CD8-positive, alpha-beta memory T cell (primary cell): ENCODE data around the gene ATXN7. TPM values are rescaled to one million over a fixed set of nuclear protein-coding genes. Genes with fewer than 3 reads are reported as not detected.
A peak's percentile ranks its signal among the peaks of the same experiment; 100 is the strongest.

ENCODE experiments used
- CTCF ChIA-PET: fragments of 350-600 bp; sonication (Branson Sonifier 250); formaldehyde crosslinking; loops from one replicate; lab custom pipeline; 2021; ENCODE audit warnings: antibody characterized with exemption; lab: Charles Lee
- POLR2A ChIA-PET: fragments of 350-600 bp; sonication (Branson Sonifier 250); formaldehyde crosslinking; loops from one replicate; lab custom pipeline; 2021; ENCODE audit warnings: antibody characterized with exemption; lab: Charles Lee
- DNase-seq, 5 donors: peaks; one replicate each; pipeline versions ENCODE4 v3.0.0 to v3.0.0-alpha.2; 2020 to 2022; ENCODE audit warnings: mixed read lengths in 1 of 5
- H3K27ac ChIP-seq: one replicate; pipeline ENCODE4 v1.7.0; 2013; ENCODE audit warnings: low read depth, mild to moderate bottlenecking, low read length, moderate library complexity
- H3K27me3 ChIP-seq: 2 replicates; pipeline ENCODE4 v1.7.0; 2013; ENCODE audit warnings: low read length, mild to moderate bottlenecking; ENCODE audit not compliant: insufficient read depth, poor library complexity, severe bottlenecking
- H3K36me3 ChIP-seq: 2 replicates; pipeline ENCODE4 v1.7.0; 2013; ENCODE audit warnings: mild to moderate bottlenecking, low read length, moderate library complexity; ENCODE audit not compliant: insufficient read depth
- H3K4me1 ChIP-seq: 2 replicates; pipeline ENCODE4 v1.7.0; 2013; ENCODE audit warnings: mild to moderate bottlenecking, low read length, moderate library complexity; ENCODE audit not compliant: insufficient read depth
- H3K4me3 ChIP-seq: 2 replicates; pipeline ENCODE4 v1.7.0; 2013; ENCODE audit warnings: mild to moderate bottlenecking, low read length
- H3K9me3 ChIP-seq: 2 replicates; pipeline ENCODE4 v1.7.0; 2013; ENCODE audit warnings: mild to moderate bottlenecking, low read length
- H3K27ac Mint-ChIP-seq, 8 donors: one replicate each; pipeline ENCODE4 v1.8.0; 2020 to 2021; ENCODE audit warnings: mixed read lengths in 8 of 8, mild to moderate bottlenecking in 6 of 8, inconsistent platforms in 3 of 8, moderate library complexity in 3 of 8
- H3K27me3 Mint-ChIP-seq, 2 donors: one replicate each; pipeline ENCODE4 v1.8.0; 2020 to 2021; ENCODE audit warnings: mixed read lengths in 2 of 2, mild to moderate bottlenecking in 1 of 2, moderate library complexity in 1 of 2
- H3K36me3 Mint-ChIP-seq, 3 donors: one replicate each; pipeline ENCODE4 v1.8.0; 2020 to 2021; ENCODE audit warnings: mixed read lengths in 3 of 3, inconsistent platforms in 1 of 3, mild to moderate bottlenecking in 1 of 3
- H3K4me1 Mint-ChIP-seq, 3 donors: one replicate each; pipeline ENCODE4 v1.8.0; 2020 to 2021; ENCODE audit warnings: mixed read lengths in 3 of 3, inconsistent platforms in 1 of 3, mild to moderate bottlenecking in 1 of 3
- H3K4me3 Mint-ChIP-seq, 7 donors: one replicate each; pipeline ENCODE4 v1.8.0; 2020 to 2021; ENCODE audit warnings: mixed read lengths in 7 of 7, mild to moderate bottlenecking in 6 of 7, moderate library complexity in 4 of 7, inconsistent platforms in 2 of 7
- H3K9me3 Mint-ChIP-seq, 5 donors: one replicate each; pipeline ENCODE4 v1.8.0; 2020 to 2022; ENCODE audit warnings: mixed read lengths in 5 of 5, mild to moderate bottlenecking in 3 of 5, moderate library complexity in 2 of 5, inconsistent platforms in 1 of 5
- polyA plus RNA-seq: library from polyadenylated mRNA; unstranded; fragments of 300-500 nt; fragmentation: Illumina TruSeq; gene quantifications from one replicate; pipeline ENCODE4 v1.2.3, GENCODE V29; 2021
- total RNA-seq, 2 experiments: library from RNA; stranded (reverse); gene quantifications; one replicate each; pipeline ENCODE4 v1.2.3, GENCODE V29; 2021

Gene ATXN7
- total and polyA plus RNA-seq, 3 experiments from 2014 or later: 14.1 to 34.6 (median 33.9) TPM

GRCh38 chr3:63830526-63830925 lies 33.1 kb upstream of the ATXN7 start:
- Histone ChIP-seq H3K9me3 (no peaks in the 10 kb centered on the region), H3K4me1 (no peaks in the 10 kb centered on the region), H3K4me3 (no peak overlapping the region), H3K27ac (no peak overlapping the region), H3K27me3 (no peaks in the 10 kb centered on the region), H3K36me3 (peaks cover 2% of the 10 kb centered on the region)
- no peaks in the 10 kb centered on the region for H3K27me3 Mint-ChIP-seq
- H3K9me3 Mint-ChIP-seq: no peaks in the 10 kb centered on the region
- H3K4me1 Mint-ChIP-seq: no peaks in the 10 kb centered on the region
- H3K36me3 Mint-ChIP-seq: peaks cover 10 to 52% (median 19%) of the 10 kb centered on the region in 3 donors
- CTCF ChIA-PET: interaction anchor here (1.3 kb wide), 1 partner anchor 12 kb away, joined by 5 read pairs; the partner anchor contains the start of gene C3orf49
- no peak overlapping the region for H3K27ac Mint-ChIP-seq
- POLR2A ChIA-PET: no interaction called here
- no peak overlapping the region for H3K4me3 Mint-ChIP-seq
- no peak for DNase-seq

DNA sequence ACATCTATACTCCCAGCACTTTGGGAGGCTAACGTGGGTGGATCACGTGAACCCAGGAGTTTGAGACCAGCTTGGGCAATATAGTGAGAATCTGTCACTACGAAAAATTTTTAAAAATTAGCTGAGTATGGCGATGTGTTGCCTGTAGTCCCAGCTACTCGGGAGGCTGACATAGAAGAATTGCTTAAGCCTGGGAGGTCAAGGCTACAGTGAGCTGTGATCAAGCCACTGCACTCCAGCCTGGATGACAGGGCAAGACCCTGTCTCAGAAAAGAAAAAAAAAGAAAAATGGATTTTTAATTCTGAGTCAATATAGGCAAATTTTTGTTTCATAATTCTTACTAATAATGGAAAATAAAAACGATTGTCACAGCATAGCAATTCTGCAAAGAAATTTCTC lies 31.3 kb upstream of the ATXN7 start:
- Mint-ChIP-seq H3K27me3 (no peaks in the 10 kb centered on the region), H3K27ac (no peak overlapping the region), H3K4me3 (no peak overlapping the region), H3K4me1 (no peaks in the 10 kb centered on the region), H3K9me3 (no peaks in the 10 kb centered on the region), H3K36me3 (peaks cover 10 to 59% (median 18%) of the 10 kb centered on the region in 3 donors)
- ChIA-PET CTCF (no interaction called here), POLR2A (no interaction called here)
- Histone ChIP-seq H3K4me1 (no peaks in the 10 kb centered on the region), H3K9me3 (no peaks in the 10 kb centered on the region), H3K4me3 (no peak overlapping the region), H3K27ac (no peak overlapping the region), H3K36me3 (peaks cover 4% of the 10 kb centered on the region), H3K27me3 (no peaks in the 10 kb centered on the region)
- DNase-seq: no peak

DNA sequence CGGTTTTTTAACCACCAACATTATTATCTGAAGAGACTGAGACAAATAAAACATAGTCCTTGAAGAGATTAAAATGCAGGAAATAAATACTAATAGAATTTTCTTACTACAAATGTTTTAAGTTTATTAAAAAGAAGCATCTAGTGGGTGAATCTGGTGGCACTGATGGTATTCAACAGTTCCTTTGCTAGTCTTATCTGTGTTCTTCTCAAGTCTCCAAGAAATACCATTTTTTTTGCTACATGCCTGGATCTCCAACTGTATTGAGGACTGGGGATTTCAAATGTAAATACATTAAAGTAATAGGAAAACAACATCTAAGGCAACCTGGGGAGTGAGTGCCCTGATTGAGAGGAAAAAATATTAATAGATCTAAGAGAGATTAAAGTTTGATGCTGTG lies 22.0 kb upstream of the ATXN7 start:
- Mint-ChIP-seq H3K4me1 (peaks cover 12 to 30% (median 28%) of the 10 kb centered on the region in 3 donors), H3K27me3 (no peaks in the 10 kb centered on the region), H3K9me3 (peaks cover 0 to 4% (median 0%) of the 10 kb centered on the region in 5 donors), H3K36me3 (peaks cover 7 to 16% (median 10%) of the 10 kb centered on the region in 3 donors), H3K27ac (peak overlapping the region in 2 of 8 donors; percentile 7 to 12), H3K4me3 (no peak overlapping the region)
- DNase-seq: no peak
- CTCF ChIA-PET: no interaction called here
- Histone ChIP-seq H3K27me3 (no peaks in the 10 kb centered on the region), H3K4me3 (no peak overlapping the region), H3K36me3 (no peaks in the 10 kb centered on the region), H3K27ac (no peak overlapping the region), H3K4me1 (no peaks in the 10 kb centered on the region), H3K9me3 (no peaks in the 10 kb centered on the region)
- POLR2A ChIA-PET: no interaction called here

GRCh38 chr3:63842127-63842526 lies 21.5 kb upstream of the ATXN7 start:
- no peak overlapping the region for H3K4me3 ChIP-seq
- POLR2A ChIA-PET: no interaction called here

GRCh38 chr3:63845215-63845614 lies 18.5 kb upstream of the ATXN7 start:
- H3K27me3 Mint-ChIP-seq: no peaks in the 10 kb centered on the region
- H3K4me3 ChIP-seq: no peak overlapping the region
- H3K4me1 ChIP-seq: no peaks in the 10 kb centered on the region
- H3K9me3 ChIP-seq: no peaks in the 10 kb centered on the region
- H3K9me3 Mint-ChIP-seq: peaks cover 0 to 4% (median 0%) of the 10 kb centered on the region in 5 donors
- H3K36me3 Mint-ChIP-seq: peaks cover 7 to 12% (median 10%) of the 10 kb centered on the region in 3 donors
- H3K4me1 Mint-ChIP-seq: peaks cover 14 to 40% (median 26%) of the 10 kb centered on the region in 3 donors
- H3K4me3 Mint-ChIP-seq: no peak overlapping the region
- no peak overlapping the region for H3K27ac ChIP-seq
- peak overlapping the region in 2 of 8 donors; percentile 63 to 74 for H3K27ac Mint-ChIP-seq
- POLR2A ChIA-PET: no interaction called here
- H3K36me3 ChIP-seq: no peaks in the 10 kb centered on the region
- no peak for DNase-seq
- CTCF ChIA-PET: interaction anchor here (1.1 kb wide), 1 partner anchor 9 kb away, joined by 3 read pairs; no protein-coding TSS in a partner anchor
- no peaks in the 10 kb centered on the region for H3K27me3 ChIP-seq

More at GRCh38 chr3:63842127-63842526, 21.5 kb upstream of the ATXN7 start:
- peaks cover 0 to 4% (median 0%) of the 10 kb centered on the region in 5 donors for H3K9me3 Mint-ChIP-seq
- peaks cover 7 to 14% (median 10%) of the 10 kb centered on the region in 3 donors for H3K36me3 Mint-ChIP-seq
- Histone ChIP-seq H3K36me3 (no peaks in the 10 kb centered on the region), H3K9me3 (no peaks in the 10 kb centered on the region), H3K27me3 (no peaks in the 10 kb centered on the region), H3K27ac (no peak overlapping the region), H3K4me1 (no peaks in the 10 kb centered on the region)
- no peaks in the 10 kb centered on the region for H3K27me3 Mint-ChIP-seq
- no peak for DNase-seq
- no peak overlapping the region for H3K4me3 Mint-ChIP-seq
- peak overlapping the region in 1 of 8 donors; percentile 12 for H3K27ac Mint-ChIP-seq
- CTCF ChIA-PET: no interaction called here
- H3K4me1 Mint-ChIP-seq: peaks cover 12 to 30% (median 28%) of the 10 kb centered on the region in 3 donors

DNA sequence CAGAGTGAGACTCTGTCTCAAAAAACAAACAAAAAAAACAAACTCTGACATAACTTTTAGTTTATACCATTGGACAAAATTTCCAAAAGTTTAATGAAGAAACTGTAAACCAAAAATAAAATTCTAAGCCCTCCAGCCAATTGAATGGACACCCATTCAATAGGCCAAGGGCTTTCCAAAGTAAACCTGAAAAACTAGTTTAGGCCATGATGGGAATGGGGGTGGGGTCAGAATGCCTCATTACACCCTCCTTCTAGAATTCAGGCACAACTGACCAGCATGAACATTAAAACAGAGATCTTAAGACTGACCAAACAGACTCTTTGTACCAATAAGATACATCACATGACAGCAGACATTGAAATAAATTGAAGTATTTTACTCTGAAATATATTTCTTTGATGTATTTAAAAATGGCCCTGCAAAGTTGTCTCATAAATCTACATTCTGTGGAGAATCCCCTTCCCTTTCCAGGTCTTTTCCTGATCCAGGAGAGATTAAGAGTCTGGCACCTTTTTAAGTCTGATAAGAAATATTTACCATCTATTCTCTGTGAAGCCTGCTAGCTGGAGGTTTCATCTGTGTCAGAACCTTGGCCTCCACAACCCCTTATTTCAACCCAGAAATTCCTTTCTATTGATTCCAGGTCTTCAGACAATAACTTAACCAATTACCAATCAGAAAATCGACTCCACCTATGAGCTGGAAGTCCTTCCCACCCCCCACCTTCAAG lies 15.8 kb upstream of the ATXN7 start:
- H3K4me1 ChIP-seq: no peaks in the 10 kb centered on the region
- Mint-ChIP-seq H3K27ac (peak overlapping the region in 2 of 8 donors; percentile 32 to 47), H3K27me3 (no peaks in the 10 kb centered on the region), H3K4me3 (no peak overlapping the region), H3K9me3 (no peaks in the 10 kb centered on the region), H3K4me1 (peaks cover 15 to 39% (median 20%) of the 10 kb centered on the region in 3 donors), H3K36me3 (peaks cover 2 to 10% (median 3%) of the 10 kb centered on the region in 3 donors)
- ChIA-PET CTCF (no interaction called here), POLR2A (no interaction called here)
- no peaks in the 10 kb centered on the region for H3K36me3 ChIP-seq
- H3K27me3 ChIP-seq: no peaks in the 10 kb centered on the region
- H3K9me3 ChIP-seq: no peaks in the 10 kb centered on the region
- DNase-seq: no peak
- H3K27ac ChIP-seq: no peak overlapping the region
- H3K4me3 ChIP-seq: no peak overlapping the region

DNA sequence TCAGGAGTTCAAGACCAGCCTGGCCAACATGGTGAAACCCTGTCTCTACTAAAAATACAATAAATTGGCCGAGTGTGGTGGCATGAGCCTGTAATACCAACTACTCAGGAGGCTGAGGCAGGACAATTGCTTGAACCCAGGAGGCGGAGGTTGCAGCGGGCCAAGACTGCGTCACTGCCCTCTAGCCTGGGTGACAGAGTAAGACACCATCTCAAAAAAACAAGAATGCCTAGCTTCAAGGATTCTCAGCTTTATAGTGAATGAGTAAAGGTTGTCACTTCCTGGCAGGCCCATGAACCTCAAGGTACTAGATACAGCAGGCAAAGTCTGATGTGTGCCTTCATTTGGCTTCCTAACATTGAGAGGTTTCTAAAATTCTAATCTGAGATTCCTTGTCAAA lies 14.5 kb upstream of the ATXN7 start:
- peaks cover 12 to 40% (median 20%) of the 10 kb centered on the region in 3 donors for H3K4me1 Mint-ChIP-seq
- CTCF ChIA-PET: no interaction called here

DNA sequence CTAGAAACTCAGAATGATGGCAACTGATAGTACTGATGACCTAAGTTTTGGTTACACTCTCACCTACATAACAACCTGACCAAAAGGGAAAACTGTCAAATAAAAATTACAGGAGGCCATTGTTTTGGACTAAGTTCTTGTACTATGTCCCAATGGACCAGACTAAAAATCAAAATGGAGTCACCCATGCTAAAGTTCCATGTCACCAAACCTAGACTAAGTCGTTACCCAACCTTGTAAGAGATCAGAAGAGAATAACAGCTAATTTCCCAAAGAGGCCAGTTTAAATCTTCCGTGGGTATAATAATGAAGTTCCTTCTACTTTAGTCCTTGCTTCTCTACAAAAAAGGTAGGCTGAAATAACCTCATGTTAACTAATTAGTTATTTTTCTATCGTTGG lies 12.4 kb upstream of the ATXN7 start:
- H3K9me3 ChIP-seq: no peaks in the 10 kb centered on the region
- Mint-ChIP-seq H3K4me1 (peaks cover 19 to 39% (median 25%) of the 10 kb centered on the region in 3 donors), H3K36me3 (peaks cover 0 to 6% (median 2%) of the 10 kb centered on the region in 3 donors), H3K27me3 (no peaks in the 10 kb centered on the region), H3K27ac (no peak overlapping the region), H3K4me3 (no peak overlapping the region), H3K9me3 (no peaks in the 10 kb centered on the region)
- ChIA-PET CTCF (interaction anchor here (1.1 kb wide), 1 partner anchor 32 kb away, joined by 4 read pairs; the partner anchor contains the start of gene C3orf49), POLR2A (no interaction called here)
- H3K27ac ChIP-seq: no peak overlapping the region
- no peaks in the 10 kb centered on the region for H3K4me1 ChIP-seq
- no peaks in the 10 kb centered on the region for H3K36me3 ChIP-seq
- H3K27me3 ChIP-seq: no peaks in the 10 kb centered on the region
- DNase-seq: no peak
- no peak overlapping the region for H3K4me3 ChIP-seq

More for the DNA sequence above, 14.5 kb upstream of the ATXN7 start:
- Histone ChIP-seq H3K4me3 (no peak overlapping the region), H3K36me3 (no peaks in the 10 kb centered on the region), H3K9me3 (no peaks in the 10 kb centered on the region), H3K4me1 (no peaks in the 10 kb centered on the region), H3K27ac (no peak overlapping the region), H3K27me3 (no peaks in the 10 kb centered on the region)
- POLR2A ChIA-PET: no interaction called here
- Mint-ChIP-seq H3K9me3 (no peaks in the 10 kb centered on the region), H3K36me3 (peaks cover 0 to 8% (median 2%) of the 10 kb centered on the region in 3 donors), H3K4me3 (no peak overlapping the region), H3K27me3 (no peaks in the 10 kb centered on the region), H3K27ac (peak overlapping the region in 2 of 8 donors; percentile 14 to 26)
- DNase-seq: no peak
